GM12878 (cell line): ENCODE measurements around the gene MTMR6. TPM values are rescaled to one million over a fixed set of nuclear protein-coding genes. Genes with fewer than 3 reads are reported as not detected.

Experiments
- ATAC-seq: fragments of 200-7000 bp; cut with Tn5 transposase; 3 replicates; pipeline ENCODE4 v1.9.1; 2020; ENCODE audit warnings: mild to moderate bottlenecking, moderate library complexity
- BruUV-seq: library from RNA; stranded (reverse); fragments of 400-500 nt; replicated peaks from 2 replicates; lab custom pipeline; 2021; lab: Mats Ljungman, UMichigan
- CTCF ChIA-PET: fragments of 300-600 bp; sonication (Branson Sonifier 250); formaldehyde crosslinking; extraction: SDS; loops from one replicate; lab custom pipeline; 2021; ENCODE audit warnings: inconsistent platforms; lab: Yijun Ruan, JAX
- POLR2A ChIA-PET: fragments of 350-600 bp; formaldehyde crosslinking; extraction: SDS; loops from one replicate; lab custom pipeline; 2021; ENCODE audit warnings: inconsistent platforms; lab: Charles Lee
- RAD21 ChIA-PET: fragments of 300-600 bp; sonication (Branson Sonifier 250); formaldehyde crosslinking; loops from one replicate; lab custom pipeline; 2023; ENCODE audit warnings: antibody characterized with exemption; ENCODE audit not compliant: unreplicated experiment; lab: Charles Lee
- SMC1A ChIA-PET: fragments of 300-600 bp; sonication (Branson Sonifier 250); formaldehyde crosslinking; loops from one replicate; lab custom pipeline; 2023; ENCODE audit not compliant: unreplicated experiment, uncharacterized antibody; lab: Charles Lee
- DNase-seq: peaks from one replicate; pipeline ENCODE4 v3.0.0-alpha.2; 2011; ENCODE audit warnings: low read depth, low spot score
- FAIRE-seq: peaks from 3 replicates; lab custom pipeline; 2011; peaks lifted over from hg19 to GRCh38; lab: Jason Lieb, UNC
- H2AFZ ChIP-seq: 2 replicates; pipeline ENCODE4 v1.6.0; 2011; ENCODE audit warnings: low read depth, low read length, control low read depth; ENCODE audit not compliant: control insufficient read depth
- H3K27ac ChIP-seq: 2 replicates; pipeline ENCODE4 v1.5.1; 2011; ENCODE audit warnings: control low read depth; ENCODE audit not compliant: control insufficient read depth, insufficient read depth
- H3K27me3 ChIP-seq, 2 experiments: replicated peaks in 1 of 2; 2 replicates each; pipeline versions ENCODE4 v1.6.0 to v1.6.1; 2011; ENCODE audit warnings: low read length in 1 of 2; ENCODE audit not compliant: control insufficient read depth in 2 of 2, insufficient read depth in 2 of 2
- H3K36me3 ChIP-seq, 2 experiments: 2 replicates each; pipeline ENCODE4 v1.5.1; 2011; ENCODE audit warnings: low read length in 1 of 2; ENCODE audit not compliant: control insufficient read depth in 2 of 2, insufficient read depth in 2 of 2
- H3K4me1 ChIP-seq: 2 replicates; pipeline ENCODE4 v1.6.1; 2011; ENCODE audit warnings: mild to moderate bottlenecking, low read length, moderate library complexity, mixed read lengths; ENCODE audit not compliant: control insufficient read depth, insufficient read depth
- H3K4me2 ChIP-seq: 2 replicates; pipeline ENCODE4 v1.6.0; 2011; ENCODE audit warnings: control low read depth; ENCODE audit not compliant: control insufficient read depth, insufficient read depth
- H3K4me3 ChIP-seq: fragments of 200-600 bp; sonication (generic); 2 replicates; pipeline ENCODE4 v1.5.1; 2016
- H3K79me2 ChIP-seq: 2 replicates; pipeline ENCODE4 v1.6.0; 2011; ENCODE audit warnings: low read length; ENCODE audit not compliant: control insufficient read depth, insufficient read depth
- H3K9ac ChIP-seq: 2 replicates; pipeline ENCODE4 v1.8.0; 2011; ENCODE audit warnings: low read length, control low read depth, mixed read lengths; ENCODE audit not compliant: control insufficient read depth, insufficient read depth
- H3K9me3 ChIP-seq: replicated peaks from 3 replicates; pipeline ENCODE4 v1.5.1; 2011; ENCODE audit warnings: mild to moderate bottlenecking, low read length; ENCODE audit not compliant: control insufficient read depth, insufficient read depth
- H4K20me1 ChIP-seq: 2 replicates; pipeline ENCODE4 v1.6.0; 2011; ENCODE audit not compliant: control insufficient read depth, insufficient read depth
- MTA2 ChIP-seq: fragments of 450-650 bp; IDR thresholded peaks from 2 replicates; pipeline ENCODE4 v1.6.1; 2016; ENCODE audit warnings: low read depth, mild to moderate bottlenecking, moderate library complexity
- NKRF ChIP-seq: fragments of 450-650 bp; conservative IDR thresholded peaks from 2 replicates; pipeline ENCODE4 v1.6.1; 2017; ENCODE audit warnings: mild to moderate bottlenecking, moderate library complexity
- SMARCA5 ChIP-seq: fragments of 450-650 bp; IDR thresholded peaks from 2 replicates; pipeline ENCODE4 v1.6.1; 2017; ENCODE audit warnings: mild to moderate bottlenecking
- TCF12 ChIP-seq: IDR thresholded peaks from 2 replicates; pipeline ENCODE4 v1.6.1; 2011; ENCODE audit warnings: low read depth, mild to moderate bottlenecking, low read length
- WGBS: methylation state at CpG from one replicate; pipeline ENCODE4 v1.1.6; 2016; ENCODE audit warnings: low lambda C conversion rate; ENCODE audit not compliant: insufficient replicate concordance, insufficient coverage; ENCODE audit errors: missing lambda C conversion rate; 5-methylcytosine and 5-hydroxymethylcytosine counted together
- in situ Hi-C: fragments of 300-500 bp; cut with MboI; formaldehyde crosslinking; loops from 9 replicates; pipeline ENCODE4 v1.14.3; 2018; ENCODE audit warnings: mixed read lengths
- intact Hi-C: fragments of 100-400 bp; cut with micrococcal nuclease; formaldehyde crosslinking; loops from one replicate; pipeline ENCODE4 v1.14.2; 2022; ENCODE audit not compliant: unreplicated experiment
- polyA plus RNA-seq, 11 experiments: library from polyadenylated mRNA; depleted of rRNA in 4 of 11; unstranded in 6 of 11; stranded (reverse) in 5 of 11; fragments of >200 nt; fragmentation: Nextera tagmentation in 4 of 11; fragmentation: Illumina TruSeq in 1 of 11; extraction: Ambion mirVana in 4 of 11; extraction: Trizol in 1 of 11; gene quantifications; 1 replicate in 1 of 11; 2 replicates in 10 of 11; pipeline versions ENCODE4 v1.2.1 to v1.2.3, GENCODE V29; 2011 to 2016; ENCODE audit warnings: inconsistent platforms in 2 of 11, missing spikeins in 2 of 11, low read depth in 1 of 11
- total RNA-seq, 4 experiments: library from RNA; depleted of rRNA in 3 of 4; stranded (reverse); fragments of >200 nt in 3 of 4; fragmentation: Illumina TruSeq in 1 of 4; extraction: Trizol in 1 of 4; gene quantifications; 2 replicates each; pipeline versions ENCODE4 v1.2.1 to v1.2.3, GENCODE V29; 2013 to 2021
- TF ChIP-seq, protein P1 (sequence below): fragments of 450-650 bp; IDR thresholded peaks from 2 replicates; pipeline ENCODE4 v1.6.1; 2016; ENCODE audit warnings: mild to moderate bottlenecking
- TF ChIP-seq, protein P2 (sequence below): fragments of 450-650 bp; IDR thresholded peaks from 2 replicates; pipeline ENCODE4 v1.6.1; 2014; ENCODE audit warnings: mild to moderate bottlenecking
- TF ChIP-seq, protein P3 (sequence below): fragments of 450-650 bp; IDR thresholded peaks from 2 replicates; pipeline ENCODE4 v1.6.1; 2017; ENCODE audit warnings: mild to moderate bottlenecking, moderate library complexity

Gene MTMR6
- total and polyA plus RNA-seq, 10 of the 15 experiments (the other 5 are each of a cell fraction or from before 2014, with no cell fraction given): 9.8 to 24.2 (median 16.0) TPM

DNA sequence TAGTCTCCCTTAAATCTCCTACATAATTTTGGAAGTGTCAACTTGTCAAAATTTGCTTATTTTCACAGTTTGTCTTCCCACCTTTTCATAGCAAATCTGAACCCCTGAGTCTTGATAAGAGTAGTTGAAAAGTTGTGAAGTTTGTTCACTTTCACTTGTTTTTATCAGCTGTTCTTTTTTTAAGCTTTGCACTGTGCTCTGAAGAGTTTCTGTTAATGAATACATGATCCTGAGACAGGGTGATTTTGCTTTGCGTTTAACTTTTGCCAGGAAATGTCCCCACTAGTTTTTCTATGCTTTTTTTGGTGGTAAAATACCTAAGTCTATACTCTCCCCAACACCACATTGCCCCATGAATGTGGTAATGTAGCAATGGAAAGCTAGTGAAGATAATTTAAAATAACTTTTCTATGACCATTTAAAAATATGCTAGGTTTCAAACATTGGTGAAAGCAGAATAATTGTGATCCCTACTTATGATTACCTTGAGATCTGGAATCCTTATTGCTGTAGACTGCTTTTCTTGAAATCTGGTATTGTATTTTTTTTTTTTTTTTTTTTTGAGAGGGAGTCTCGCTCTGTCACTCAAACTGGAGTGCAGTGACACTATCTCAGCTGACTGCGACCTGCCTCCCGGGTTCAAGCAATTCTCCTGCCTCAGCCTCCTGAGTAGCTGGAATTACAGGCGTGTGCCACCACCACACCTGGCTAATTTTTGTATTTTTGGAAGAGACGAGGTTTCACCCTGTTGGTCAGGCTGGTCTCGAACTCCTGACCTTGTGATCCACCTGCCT is 19.6 kb upstream of the MTMR6 start:
- Histone ChIP-seq H3K9me3 (no peaks in the 10 kb centered on the region), H3K9ac (no peak overlapping the region), H3K4me3 (no peak overlapping the region; the same call in 1 of the 2 replicates), H2AFZ (no peak overlapping the region), H3K79me2 (peaks cover 51% of the 10 kb centered on the region), H3K27me3 (no peaks in the 10 kb centered on the region), H3K4me1 (no peaks in the 10 kb centered on the region), H3K4me2 (peak overlapping the region; percentile 29; the same call in 1 of the 2 replicates), H3K27ac (no peak overlapping the region), H4K20me1 (no peaks in the 10 kb centered on the region), H3K36me3 (peaks cover 4 to 26% of the 10 kb centered on the region in 2 experiments)
- ChIA-PET POLR2A (interaction anchor here (0.6 kb wide), 1 partner anchor 940 kb away, joined by 4 read pairs; no protein-coding TSS in a partner anchor), RAD21 (no interaction called here), SMC1A (no interaction called here), CTCF (no interaction called here)
- DNase-seq (no peak), ATAC-seq (no peak), FAIRE-seq (no peak)
- in situ Hi-C loops (no loop called here), intact Hi-C loops (no loop called here)
- TF ChIP-seq NKRF: no peak
- TF ChIP-seq SMARCA5: no peak
- TF ChIP-seq, protein P1, sequence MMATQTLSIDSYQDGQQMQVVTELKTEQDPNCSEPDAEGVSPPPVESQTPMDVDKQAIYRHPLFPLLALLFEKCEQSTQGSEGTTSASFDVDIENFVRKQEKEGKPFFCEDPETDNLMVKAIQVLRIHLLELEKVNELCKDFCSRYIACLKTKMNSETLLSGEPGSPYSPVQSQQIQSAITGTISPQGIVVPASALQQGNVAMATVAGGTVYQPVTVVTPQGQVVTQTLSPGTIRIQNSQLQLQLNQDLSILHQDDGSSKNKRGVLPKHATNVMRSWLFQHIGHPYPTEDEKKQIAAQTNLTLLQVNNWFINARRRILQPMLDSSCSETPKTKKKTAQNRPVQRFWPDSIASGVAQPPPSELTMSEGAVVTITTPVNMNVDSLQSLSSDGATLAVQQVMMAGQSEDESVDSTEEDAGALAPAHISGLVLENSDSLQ: peak; percentile 75
- TF ChIP-seq, protein P2, sequence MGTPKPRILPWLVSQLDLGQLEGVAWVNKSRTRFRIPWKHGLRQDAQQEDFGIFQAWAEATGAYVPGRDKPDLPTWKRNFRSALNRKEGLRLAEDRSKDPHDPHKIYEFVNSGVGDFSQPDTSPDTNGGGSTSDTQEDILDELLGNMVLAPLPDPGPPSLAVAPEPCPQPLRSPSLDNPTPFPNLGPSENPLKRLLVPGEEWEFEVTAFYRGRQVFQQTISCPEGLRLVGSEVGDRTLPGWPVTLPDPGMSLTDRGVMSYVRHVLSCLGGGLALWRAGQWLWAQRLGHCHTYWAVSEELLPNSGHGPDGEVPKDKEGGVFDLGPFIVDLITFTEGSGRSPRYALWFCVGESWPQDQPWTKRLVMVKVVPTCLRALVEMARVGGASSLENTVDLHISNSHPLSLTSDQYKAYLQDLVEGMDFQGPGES: no peak
- TF ChIP-seq, protein P3, sequence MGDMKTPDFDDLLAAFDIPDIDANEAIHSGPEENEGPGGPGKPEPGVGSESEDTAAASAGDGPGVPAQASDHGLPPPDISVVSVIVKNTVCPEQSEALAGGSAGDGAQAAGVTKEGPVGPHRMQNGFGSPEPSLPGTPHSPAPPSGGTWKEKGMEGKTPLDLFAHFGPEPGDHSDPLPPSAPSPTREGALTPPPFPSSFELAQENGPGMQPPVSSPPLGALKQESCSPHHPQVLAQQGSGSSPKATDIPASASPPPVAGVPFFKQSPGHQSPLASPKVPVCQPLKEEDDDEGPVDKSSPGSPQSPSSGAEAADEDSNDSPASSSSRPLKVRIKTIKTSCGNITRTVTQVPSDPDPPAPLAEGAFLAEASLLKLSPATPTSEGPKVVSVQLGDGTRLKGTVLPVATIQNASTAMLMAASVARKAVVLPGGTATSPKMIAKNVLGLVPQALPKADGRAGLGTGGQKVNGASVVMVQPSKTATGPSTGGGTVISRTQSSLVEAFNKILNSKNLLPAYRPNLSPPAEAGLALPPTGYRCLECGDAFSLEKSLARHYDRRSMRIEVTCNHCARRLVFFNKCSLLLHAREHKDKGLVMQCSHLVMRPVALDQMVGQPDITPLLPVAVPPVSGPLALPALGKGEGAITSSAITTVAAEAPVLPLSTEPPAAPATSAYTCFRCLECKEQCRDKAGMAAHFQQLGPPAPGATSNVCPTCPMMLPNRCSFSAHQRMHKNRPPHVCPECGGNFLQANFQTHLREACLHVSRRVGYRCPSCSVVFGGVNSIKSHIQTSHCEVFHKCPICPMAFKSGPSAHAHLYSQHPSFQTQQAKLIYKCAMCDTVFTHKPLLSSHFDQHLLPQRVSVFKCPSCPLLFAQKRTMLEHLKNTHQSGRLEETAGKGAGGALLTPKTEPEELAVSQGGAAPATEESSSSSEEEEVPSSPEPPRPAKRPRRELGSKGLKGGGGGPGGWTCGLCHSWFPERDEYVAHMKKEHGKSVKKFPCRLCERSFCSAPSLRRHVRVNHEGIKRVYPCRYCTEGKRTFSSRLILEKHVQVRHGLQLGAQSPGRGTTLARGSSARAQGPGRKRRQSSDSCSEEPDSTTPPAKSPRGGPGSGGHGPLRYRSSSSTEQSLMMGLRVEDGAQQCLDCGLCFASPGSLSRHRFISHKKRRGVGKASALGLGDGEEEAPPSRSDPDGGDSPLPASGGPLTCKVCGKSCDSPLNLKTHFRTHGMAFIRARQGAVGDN: no peak
- TF ChIP-seq MTA2: no peak
- no peak for TF ChIP-seq TCF12
- BruUV-seq: no TSS peak
- 92% methylated on average over 7 of the region's 7 CpGs for WGBS
